GM23338 (cell line): ENCODE results near the gene TECPR2. TPM values are rescaled to one million over a fixed set of nuclear protein-coding genes. Genes with fewer than 3 reads are reported as not detected.

Source experiments
- ATAC-seq: fragments of 200-7000 bp; cut with Tn5 transposase; 3 replicates; pipeline ENCODE4 v1.9.1; 2020
- DNase-seq: peaks from one replicate; pipeline ENCODE4 v3.0.0-alpha.2; 2015; ENCODE audit warnings: low spot score
- H2AFZ ChIP-seq: fragments of 200-600 bp; sonication (generic); 2 replicates; pipeline ENCODE4 v1.8.0; 2016; ENCODE audit warnings: antibody characterized with exemption, mild to moderate bottlenecking, moderate library complexity
- H3F3A ChIP-seq: fragments of 200-600 bp; sonication (generic); replicated peaks from 2 replicates; pipeline ENCODE4 v1.8.0; 2017; ENCODE audit warnings: antibody characterized with exemption, mixed run types, low read depth
- H3K27ac ChIP-seq: fragments of 200-600 bp; sonication (generic); 2 replicates; pipeline ENCODE4 v1.6.1; 2016; ENCODE audit warnings: low read depth
- H3K27me3 ChIP-seq: fragments of 200-600 bp; sonication (generic); 2 replicates; pipeline ENCODE4 v1.8.0; 2016; ENCODE audit warnings: mild to moderate bottlenecking, mixed run types, moderate library complexity; ENCODE audit not compliant: insufficient read depth
- H3K36me3 ChIP-seq: fragments of 200-600 bp; sonication (generic); 2 replicates; pipeline ENCODE4 v1.8.0; 2016; ENCODE audit warnings: mild to moderate bottlenecking; ENCODE audit not compliant: insufficient read depth
- H3K4me1 ChIP-seq: fragments of 200-600 bp; sonication (generic); 2 replicates; pipeline ENCODE4 v1.8.0; 2016; ENCODE audit warnings: mild to moderate bottlenecking, moderate library complexity; ENCODE audit not compliant: insufficient read depth
- H3K4me2 ChIP-seq: fragments of 200-600 bp; sonication (generic); 2 replicates; pipeline ENCODE4 v1.7.1; 2017; ENCODE audit warnings: mixed run types
- H3K4me3 ChIP-seq: fragments of 200-600 bp; sonication (generic); 2 replicates; pipeline ENCODE4 v1.6.1; 2016; ENCODE audit warnings: mixed run types
- H3K79me2 ChIP-seq: fragments of 200-600 bp; sonication (generic); replicated peaks from 2 replicates; pipeline ENCODE4 v1.8.0; 2017; ENCODE audit warnings: mild to moderate bottlenecking; ENCODE audit not compliant: insufficient read depth
- H3K9me2 ChIP-seq: fragments of 200-600 bp; sonication (generic); 2 replicates; pipeline ENCODE4 v1.8.0; 2017; ENCODE audit not compliant: insufficient read depth
- H4K20me1 ChIP-seq: fragments of 200-600 bp; sonication (generic); replicated peaks from 2 replicates; pipeline ENCODE4 v1.8.0; 2017; ENCODE audit warnings: mild to moderate bottlenecking; ENCODE audit not compliant: insufficient read depth
- H3K27ac Mint-ChIP-seq: 2 replicates; pipeline ENCODE4 v1.8.0; 2020; ENCODE audit warnings: inconsistent platforms, mild to moderate bottlenecking, moderate library complexity, mixed read lengths
- H3K27me3 Mint-ChIP-seq: 3 replicates; pipeline ENCODE4 v1.8.0; 2022; ENCODE audit warnings: low read depth, mild to moderate bottlenecking, moderate library complexity, mixed read lengths, inconsistent platforms; ENCODE audit not compliant: insufficient read depth, poor library complexity
- H3K36me3 Mint-ChIP-seq: 3 replicates; pipeline ENCODE4 v1.8.0; 2021; ENCODE audit warnings: low read depth, mild to moderate bottlenecking, inconsistent platforms, moderate library complexity, mixed read lengths
- H3K4me1 Mint-ChIP-seq: 3 replicates; pipeline ENCODE4 v1.8.0; 2020; ENCODE audit warnings: mild to moderate bottlenecking, inconsistent platforms, mixed read lengths
- H3K4me3 Mint-ChIP-seq: 3 replicates; pipeline ENCODE4 v1.8.0; 2021; ENCODE audit warnings: moderate library complexity, mild to moderate bottlenecking, inconsistent platforms, mixed read lengths
- H3K9me3 Mint-ChIP-seq: 3 replicates; pipeline ENCODE4 v1.8.0; 2020; ENCODE audit warnings: moderate library complexity, mild to moderate bottlenecking, inconsistent platforms, mixed read lengths
- CTCF ChIP-seq, 2 experiments: fragments of 200-600 bp in 1 of 2; sonication (generic) in 1 of 2; conservative IDR thresholded peaks; 2 replicates each; pipeline versions ENCODE4 v1.5.1 to v1.6.1; 2016 to 2017; ENCODE audit warnings: antibody characterized with exemption in 2 of 2, low read depth in 2 of 2, mild to moderate bottlenecking in 2 of 2, moderate library complexity in 1 of 2
- ETS1 ChIP-seq: IDR thresholded peaks from 2 replicates; pipeline ENCODE4 v1.6.1; 2016; ENCODE audit warnings: antibody characterized with exemption
- EZH2 ChIP-seq: fragments of 200-600 bp; sonication (generic); IDR thresholded peaks from one replicate; pipeline ENCODE4 v1.8.0; 2017; ENCODE audit warnings: antibody characterized with exemption, mild to moderate bottlenecking, low read depth; ENCODE audit not compliant: unreplicated experiment
- EZH2phosphoT487 ChIP-seq: fragments of 200-600 bp; sonication (generic); IDR thresholded peaks from one replicate; pipeline ENCODE4 v1.8.1; 2018; ENCODE audit warnings: antibody characterized with exemption; ENCODE audit not compliant: unreplicated experiment
- JUNB ChIP-seq: IDR thresholded peaks from one replicate; pipeline ENCODE4 v1.6.1; 2016; ENCODE audit warnings: antibody characterized with exemption; ENCODE audit not compliant: unreplicated experiment
- NANOG ChIP-seq: IDR thresholded peaks from 2 replicates; pipeline ENCODE4 v1.6.1; 2016; ENCODE audit warnings: antibody characterized with exemption, borderline replicate concordance
- POLR2AphosphoS5 ChIP-seq: IDR thresholded peaks from 2 replicates; pipeline ENCODE4 v1.6.1; 2016; ENCODE audit warnings: antibody characterized with exemption, low read depth
- STAT1 ChIP-seq: IDR thresholded peaks from one replicate; pipeline ENCODE4 v1.6.1; 2016; ENCODE audit warnings: antibody characterized with exemption; ENCODE audit not compliant: unreplicated experiment
- ZNF114 ChIP-seq: fragments of 250-450 bp; sonication (Bioruptor Pico); IDR thresholded peaks from 2 replicates; pipeline ENCODE4 v1.5.0; 2020; ENCODE audit warnings: mild to moderate bottlenecking, moderate library complexity
- ZNF331 ChIP-seq: fragments of 250-450 bp; sonication (Bioruptor Pico); IDR thresholded peaks from 2 replicates; pipeline ENCODE4 v1.5.0; 2020; ENCODE audit warnings: low read depth, mild to moderate bottlenecking, moderate library complexity
- polyA plus RNA-seq: library from polyadenylated mRNA; unstranded; fragments of >200 nt; fragmentation: Nextera tagmentation; extraction: Ambion mirVana; gene quantifications from 2 replicates; pipeline ENCODE4 v1.2.1, GENCODE V29; 2016
- total RNA-seq: library from RNA; depleted of rRNA; stranded (reverse); fragments of >200 nt; shearing (Covaris generic); gene quantifications from 2 replicates; pipeline ENCODE4 v1.2.3, GENCODE V29; 2014

TECPR2 gene
- total and polyA plus RNA-seq, 2 experiments from 2014 or later, result 4.8 to 20.5 TPM

- Mint-ChIP-seq H3K27ac (no peak overlapping the region), H3K4me3 (no peak overlapping the region), H3K9me3 (no peaks in the 10 kb centered on the region), H3K27me3 (peaks cover 7% of the 10 kb centered on the region), H3K4me1 (peaks cover 17% of the 10 kb centered on the region), H3K36me3 (peaks cover 4% of the 10 kb centered on the region; the same call in 2 of the 3 replicates)
- H3K27me3 ChIP-seq, result no peaks in the 10 kb centered on the region
- no peaks in the 10 kb centered on the region for H3K9me2 ChIP-seq
- no peak overlapping the region for H3K4me2 ChIP-seq
- H3K4me1 ChIP-seq, result peaks cover 15% of the 10 kb centered on the region
- DNase-seq (peak; percentile 74), ATAC-seq (peak; percentile 21)
- no peak for TF ChIP-seq ZNF331
- TF ChIP-seq CTCF (conservative IDR thresholded peaks at IDR 0.05; ENCODE audit: low read depth in 2 of 2), result peak; percentile 55 to 63
- H4K20me1 ChIP-seq, result no peaks in the 10 kb centered on the region
- no peaks in the 10 kb centered on the region for H3K79me2 ChIP-seq
- no peak overlapping the region for H3K27ac ChIP-seq
- no peak overlapping the region for H2AFZ ChIP-seq
- no peak overlapping the region for H3K4me3 ChIP-seq
- H3F3A ChIP-seq, result 0 out of 2 replicates have a peak, but pooled peaks cover 13% of the 10 kb centered on the region
- no peaks in the 10 kb centered on the region for H3K36me3 ChIP-seq
Measured at GRCh38 chr14:102323102-102323501, 39.6 kb upstream of the TECPR2 start.

- H3K27me3 Mint-ChIP-seq, result peaks cover 3% of the 10 kb centered on the region
- TF ChIP-seq EZH2phosphoT487 (no peak), POLR2AphosphoS5 (no peak), ZNF331 (no peak), CTCF (conservative IDR thresholded peaks at IDR 0.05; ENCODE audit: low read depth in 2 of 2) (no peak), ZNF114 (no peak), EZH2 (no peak), JUNB (no peak), STAT1 (no peak), NANOG (no peak), ETS1 (no peak)
Measured at GRCh38 chr14:102325791-102326345, 36.9 kb upstream of the TECPR2 start.

More at GRCh38 chr14:102325791-102326345, 36.9 kb upstream of the TECPR2 start:
- no peak overlapping the region for H2AFZ ChIP-seq
- no peaks in the 10 kb centered on the region for H3K27me3 ChIP-seq
- no peak for ATAC-seq
- no peak overlapping the region for H3K4me2 ChIP-seq
- H3K79me2 ChIP-seq, result no peaks in the 10 kb centered on the region
- H3K4me1 ChIP-seq, result no peaks in the 10 kb centered on the region
- H3K9me2 ChIP-seq, result no peaks in the 10 kb centered on the region
- H3F3A ChIP-seq, result 0 out of 2 replicates have a peak, but pooled peaks cover 9% of the 10 kb centered on the region
- Mint-ChIP-seq H3K4me1 (peaks cover 6% of the 10 kb centered on the region; the same call in 2 of the 3 replicates), H3K27ac (no peak overlapping the region), H3K36me3 (peaks cover 4% of the 10 kb centered on the region; the same call in 2 of the 3 replicates), H3K4me3 (no peak overlapping the region), H3K9me3 (no peaks in the 10 kb centered on the region)
- no peaks in the 10 kb centered on the region for H4K20me1 ChIP-seq
- DNase-seq, result no peak
- no peak overlapping the region for H3K4me3 ChIP-seq
- no peak overlapping the region for H3K27ac ChIP-seq
- H3K36me3 ChIP-seq, result no peaks in the 10 kb centered on the region
